ENCODE measurements around the gene KIF2C. TPM values are rescaled to one million over a fixed set of nuclear protein-coding genes. Genes with fewer than 3 reads are reported as not detected.
"Not testable (repeated sequence)": the region's sequence is repeated elsewhere in the genome, so short reads cannot be mapped to it uniquely, and the experiment has no call there.

Gene KIF2C
- total RNA-seq, 1 experiment from 2014 or later = 54.1 TPM

- no peak for DNase-seq
- Histone ChIP-seq H3K36me3 (no peaks in the 10 kb centered on the region; the same call in 1 of the 2 replicates), H3K9me3 (no peaks in the 10 kb centered on the region), H3K4me3 (no peak overlapping the region), H3K27me3 (no peaks in the 10 kb centered on the region)
Measured at GRCh38 chr1:44812822-44813543, 73.3 kb downstream of the KIF2C start.

- not testable (repeated sequence) for H3K27me3 ChIP-seq, H3K9me3 ChIP-seq, H3K4me3 ChIP-seq, DNase-seq, H3K36me3 ChIP-seq
Measured at GRCh38 chr1:44815926-44816325, 76.3 kb downstream of the KIF2C start.

- no peak for DNase-seq
- H3K9me3 ChIP-seq = no peaks in the 10 kb centered on the region
- no peaks in the 10 kb centered on the region for H3K36me3 ChIP-seq
- no peak overlapping the region for H3K4me3 ChIP-seq
- no peaks in the 10 kb centered on the region for H3K27me3 ChIP-seq
Measured at GRCh38 chr1:44817307-44817706, 77.7 kb downstream of the KIF2C start.

Other genes starting within 250 kb of the KIF2C start
- 1.5 and 10.6 TPM in 2 replicates for gene TMEM53, start 65.4 kb upstream of the KIF2C start, total RNA-seq (2014; rRNA removed; shearing (Covaris generic); ENCODE audit: low replicate concordance)
- gene ARMH1, start 65.1 kb upstream of the KIF2C start, total RNA-seq (2014; rRNA removed; shearing (Covaris generic); ENCODE audit: low replicate concordance) = not detected in 2 replicates
- not detected in 2 replicates for gene RNU5D-1, start 8.7 kb upstream of the KIF2C start, total RNA-seq (2014; rRNA removed; shearing (Covaris generic); ENCODE audit: low replicate concordance)
- gene RPS8, start 35.7 kb downstream of the KIF2C start, total RNA-seq (2014; rRNA removed; shearing (Covaris generic); ENCODE audit: low replicate concordance) = 2,690 and 3,127 TPM in 2 replicates
- gene BEST4, start 48.3 kb downstream of the KIF2C start, total RNA-seq (2014; rRNA removed; shearing (Covaris generic); ENCODE audit: low replicate concordance) = not detected in 2 replicates
- 5.3 and 5.9 TPM in 2 replicates for gene PLK3, start 60.5 kb downstream of the KIF2C start, total RNA-seq (2014; rRNA removed; shearing (Covaris generic); ENCODE audit: low replicate concordance)
- not detected in 2 replicates for gene DYNLT4, start 67.5 kb downstream of the KIF2C start, total RNA-seq (2014; rRNA removed; shearing (Covaris generic); ENCODE audit: low replicate concordance)
- 1.0 and 1.2 TPM in 2 replicates for gene BTBD19, start 68.7 kb downstream of the KIF2C start, total RNA-seq (2014; rRNA removed; shearing (Covaris generic); ENCODE audit: low replicate concordance)
- not detected in 2 replicates for gene PTCH2, start 103.4 kb downstream of the KIF2C start, total RNA-seq (2014; rRNA removed; shearing (Covaris generic); ENCODE audit: low replicate concordance)
- gene EIF2B3, start 246.8 kb downstream of the KIF2C start, total RNA-seq (2014; rRNA removed; shearing (Covaris generic); ENCODE audit: low replicate concordance) = 81.1 and 101 TPM in 2 replicates